ENCODE measurements around the gene LSMEM2. TPM values are rescaled to one million over a fixed set of nuclear protein-coding genes. Genes with fewer than 3 reads are reported as not detected.
A peak's percentile ranks its signal among the peaks of the same experiment; 100 is the strongest.

LSMEM2 gene
- total RNA-seq, 1 experiment from 2014 or later, result 0.57 TPM

DNA sequence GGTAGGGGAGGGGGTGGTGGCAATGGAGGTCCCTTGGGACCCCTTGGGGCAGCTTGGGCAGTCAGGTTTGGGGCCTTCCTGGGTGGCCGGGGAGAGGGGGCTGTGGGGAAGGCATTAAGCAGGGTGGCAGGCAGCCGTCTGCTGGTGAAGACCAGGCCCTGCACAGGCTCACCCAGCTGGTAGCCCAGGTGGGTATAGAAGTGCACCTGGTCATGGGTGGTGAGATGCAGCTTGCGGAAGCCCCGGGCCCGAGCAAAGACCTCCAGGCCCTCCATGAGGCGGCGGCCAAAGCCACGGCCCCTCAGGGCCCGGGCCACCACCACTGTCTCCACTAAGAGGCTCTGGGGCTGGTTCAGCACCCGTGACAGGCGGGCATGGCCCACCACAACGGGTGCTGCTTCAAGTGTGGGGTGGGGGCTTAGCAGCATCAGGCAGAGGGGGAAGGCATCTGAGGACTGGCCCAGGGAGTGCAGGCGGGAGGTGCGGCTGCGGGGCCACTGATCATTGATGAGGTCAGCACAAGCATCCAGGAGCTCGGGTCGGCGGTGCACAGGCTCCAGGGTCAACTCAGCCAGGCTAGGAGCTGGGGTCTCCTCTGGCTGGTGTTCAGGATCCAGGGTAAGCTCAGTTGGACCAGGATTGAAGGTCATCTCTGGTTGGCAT lies 18.0 kb downstream of the LSMEM2 start (continued):
- TF ChIP-seq NR3C1 (CRISPR knock-in tag; conservative IDR thresholded peaks at IDR 0.05; ENCODE audit: low read depth), result no peak
- TF ChIP-seq ERG (CRISPR knock-in tag; IDR thresholded peaks at IDR 0.05), result no peak

DNA sequence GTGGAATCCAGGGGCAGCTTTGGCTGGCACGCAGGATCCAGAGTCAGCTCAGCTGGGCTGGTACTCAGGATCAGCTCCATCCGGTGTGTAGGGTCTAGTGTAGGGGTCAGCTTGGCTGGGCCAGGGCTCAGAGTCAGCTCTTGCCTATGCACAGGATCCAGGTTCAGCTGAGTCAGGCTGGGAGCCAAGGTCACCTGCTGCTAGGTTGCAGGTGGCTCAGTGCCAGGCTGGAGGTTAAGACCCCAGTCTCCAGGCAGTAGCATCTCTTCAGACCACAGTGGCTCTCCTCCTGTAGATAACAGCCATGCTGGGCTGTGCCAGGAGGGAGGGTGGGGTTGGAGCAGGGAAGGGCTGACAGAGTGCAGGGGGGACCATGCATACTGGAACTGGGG lies 18.5 kb downstream of the LSMEM2 start:
- CTCF ChIA-PET, result interaction anchor here (0.7 to 1.3 kb wide), 2 partner anchors 37 to 51 kb away, joined by 3 to 5 read pairs; no protein-coding TSS in a partner anchor
- DNase-seq (ENCODE audit: low spot score), result no peak
- no peak for ATAC-seq
- Mint-ChIP-seq H3K9me3 (no peaks in the 10 kb centered on the region), H3K36me3 (no peaks in the 10 kb centered on the region), H3K27ac (no peak overlapping the region), H3K4me1 (peaks cover 18% of the 10 kb centered on the region), H3K27me3 (ENCODE audit: low read depth) (no peaks in the 10 kb centered on the region; the same call in 1 of the 2 replicates), H3K4me3 (no peak overlapping the region)
- POLR2A ChIA-PET, result no interaction called here
- TF ChIP-seq ZNF416 (CRISPR knock-in tag; IDR thresholded peaks at IDR 0.05), result no peak
- TF ChIP-seq EMX1 (CRISPR knock-in tag; IDR thresholded peaks at IDR 0.05), result no peak
- TF ChIP-seq RORB (CRISPR knock-in tag; IDR thresholded peaks at IDR 0.05), result no peak
- no peak for TF ChIP-seq TEAD4 (CRISPR knock-in tag; IDR thresholded peaks at IDR 0.05)
- no peak for TF ChIP-seq ZNF232 (CRISPR knock-in tag; IDR thresholded peaks at IDR 0.05)
- TF ChIP-seq ZNF138 (CRISPR knock-in tag; conservative IDR thresholded peaks at IDR 0.05), result no peak
- no peak for TF ChIP-seq NFE2L1 (CRISPR knock-in tag; IDR thresholded peaks at IDR 0.05)
- no peak for TF ChIP-seq PRRX2 (CRISPR knock-in tag; IDR thresholded peaks at IDR 0.05)
- TF ChIP-seq CDX4 (CRISPR knock-in tag; IDR thresholded peaks at IDR 0.05; ENCODE audit: borderline replicate concordance), result no peak
- TF ChIP-seq, protein P1, sequence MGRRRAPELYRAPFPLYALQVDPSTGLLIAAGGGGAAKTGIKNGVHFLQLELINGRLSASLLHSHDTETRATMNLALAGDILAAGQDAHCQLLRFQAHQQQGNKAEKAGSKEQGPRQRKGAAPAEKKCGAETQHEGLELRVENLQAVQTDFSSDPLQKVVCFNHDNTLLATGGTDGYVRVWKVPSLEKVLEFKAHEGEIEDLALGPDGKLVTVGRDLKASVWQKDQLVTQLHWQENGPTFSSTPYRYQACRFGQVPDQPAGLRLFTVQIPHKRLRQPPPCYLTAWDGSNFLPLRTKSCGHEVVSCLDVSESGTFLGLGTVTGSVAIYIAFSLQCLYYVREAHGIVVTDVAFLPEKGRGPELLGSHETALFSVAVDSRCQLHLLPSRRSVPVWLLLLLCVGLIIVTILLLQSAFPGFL (CRISPR knock-in tag; IDR thresholded peaks at IDR 0.05; ENCODE audit: borderline replicate concordance), result no peak

DNA sequence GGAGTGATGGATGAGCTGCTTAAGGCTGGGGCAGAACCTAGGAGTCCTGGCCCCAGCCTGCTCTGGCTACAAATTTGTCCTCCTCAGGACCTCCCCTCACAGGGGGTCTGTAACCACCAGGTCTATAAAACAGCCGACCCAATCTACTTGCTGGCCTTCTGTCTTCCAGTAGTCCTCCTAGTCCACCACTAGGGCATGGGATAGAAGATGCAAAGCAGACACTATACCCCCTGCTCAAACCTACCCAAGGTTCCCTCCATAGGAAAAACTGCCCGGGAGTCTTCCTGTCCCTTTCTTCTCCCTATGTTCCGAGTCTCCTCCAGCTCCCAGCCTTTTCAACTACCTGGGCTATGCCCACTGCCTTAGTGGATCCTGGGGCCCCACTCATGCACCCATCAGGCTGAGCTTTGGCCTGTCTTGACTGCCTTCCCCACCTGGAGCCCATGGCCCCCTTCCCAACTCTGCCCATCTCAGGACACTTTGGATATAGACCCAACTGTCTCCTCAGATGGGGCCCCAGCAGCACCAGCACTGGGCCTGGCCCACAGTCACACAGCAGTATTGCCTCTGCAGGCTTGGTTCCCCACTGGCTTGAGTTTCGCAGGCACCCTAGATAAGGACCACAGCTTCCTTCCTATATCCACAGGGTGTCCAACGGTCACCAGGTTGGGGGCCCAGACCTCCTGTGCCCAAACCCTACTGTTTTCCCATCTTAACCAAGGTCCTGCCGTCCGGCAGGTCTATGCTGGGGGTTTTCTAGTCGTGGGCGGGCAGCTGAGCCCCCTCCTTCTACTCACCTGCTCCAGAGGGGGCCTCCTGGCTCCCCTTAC lies 19.2 kb downstream of the LSMEM2 start:
- ATAC-seq, result no peak

More for the DNA sequence above, 19.2 kb downstream of the LSMEM2 start:
- Mint-ChIP-seq H3K4me3 (peak overlapping the region; percentile 97), H3K4me1 (peaks cover 19% of the 10 kb centered on the region), H3K36me3 (no peaks in the 10 kb centered on the region), H3K27ac (no peak overlapping the region), H3K27me3 (ENCODE audit: low read depth) (no peaks in the 10 kb centered on the region; the same call in 1 of the 2 replicates), H3K9me3 (no peaks in the 10 kb centered on the region)
- no peak for DNase-seq (ENCODE audit: low spot score)
- ChIA-PET CTCF (interaction anchor here (0.8 to 5.9 kb wide), 5 partner anchors 24 to 104 kb away, joined by 3 to 95 read pairs (median 7); partner anchors contain the start of gene HYAL2), POLR2A (interaction anchor here (0.6 kb wide), 1 partner anchor 264 kb away, joined by 3 read pairs; no protein-coding TSS in a partner anchor)
- no peak for TF ChIP-seq ZNF317 (CRISPR knock-in tag; IDR thresholded peaks at IDR 0.05; ENCODE audit: borderline replicate concordance, low read depth)
- TF ChIP-seq, protein P2, sequence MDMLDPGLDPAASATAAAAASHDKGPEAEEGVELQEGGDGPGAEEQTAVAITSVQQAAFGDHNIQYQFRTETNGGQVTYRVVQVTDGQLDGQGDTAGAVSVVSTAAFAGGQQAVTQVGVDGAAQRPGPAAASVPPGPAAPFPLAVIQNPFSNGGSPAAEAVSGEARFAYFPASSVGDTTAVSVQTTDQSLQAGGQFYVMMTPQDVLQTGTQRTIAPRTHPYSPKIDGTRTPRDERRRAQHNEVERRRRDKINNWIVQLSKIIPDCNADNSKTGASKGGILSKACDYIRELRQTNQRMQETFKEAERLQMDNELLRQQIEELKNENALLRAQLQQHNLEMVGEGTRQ (CRISPR knock-in tag; IDR thresholded peaks at IDR 0.05), result no peak
- no peak for TF ChIP-seq ZNF219 (CRISPR knock-in tag; IDR thresholded peaks at IDR 0.05; ENCODE audit: borderline replicate concordance)
- TF ChIP-seq USF1 (CRISPR knock-in tag; IDR thresholded peaks at IDR 0.05), result no peak
- no peak for TF ChIP-seq ELF4 (CRISPR knock-in tag; IDR thresholded peaks at IDR 0.05; ENCODE audit: low read depth)
- no peak for TF ChIP-seq JAZF1 (CRISPR knock-in tag; IDR thresholded peaks at IDR 0.05)
- no peak for TF ChIP-seq CREM (CRISPR knock-in tag; IDR thresholded peaks at IDR 0.05)
- no peak for TF ChIP-seq ATF2 (CRISPR knock-in tag; IDR thresholded peaks at IDR 0.05; ENCODE audit: borderline replicate concordance, low read depth)
- TF ChIP-seq, protein P3, sequence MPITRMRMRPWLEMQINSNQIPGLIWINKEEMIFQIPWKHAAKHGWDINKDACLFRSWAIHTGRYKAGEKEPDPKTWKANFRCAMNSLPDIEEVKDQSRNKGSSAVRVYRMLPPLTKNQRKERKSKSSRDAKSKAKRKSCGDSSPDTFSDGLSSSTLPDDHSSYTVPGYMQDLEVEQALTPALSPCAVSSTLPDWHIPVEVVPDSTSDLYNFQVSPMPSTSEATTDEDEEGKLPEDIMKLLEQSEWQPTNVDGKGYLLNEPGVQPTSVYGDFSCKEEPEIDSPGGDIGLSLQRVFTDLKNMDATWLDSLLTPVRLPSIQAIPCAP (CRISPR knock-in tag; IDR thresholded peaks at IDR 0.05), result no peak
- TF ChIP-seq, protein P4, sequence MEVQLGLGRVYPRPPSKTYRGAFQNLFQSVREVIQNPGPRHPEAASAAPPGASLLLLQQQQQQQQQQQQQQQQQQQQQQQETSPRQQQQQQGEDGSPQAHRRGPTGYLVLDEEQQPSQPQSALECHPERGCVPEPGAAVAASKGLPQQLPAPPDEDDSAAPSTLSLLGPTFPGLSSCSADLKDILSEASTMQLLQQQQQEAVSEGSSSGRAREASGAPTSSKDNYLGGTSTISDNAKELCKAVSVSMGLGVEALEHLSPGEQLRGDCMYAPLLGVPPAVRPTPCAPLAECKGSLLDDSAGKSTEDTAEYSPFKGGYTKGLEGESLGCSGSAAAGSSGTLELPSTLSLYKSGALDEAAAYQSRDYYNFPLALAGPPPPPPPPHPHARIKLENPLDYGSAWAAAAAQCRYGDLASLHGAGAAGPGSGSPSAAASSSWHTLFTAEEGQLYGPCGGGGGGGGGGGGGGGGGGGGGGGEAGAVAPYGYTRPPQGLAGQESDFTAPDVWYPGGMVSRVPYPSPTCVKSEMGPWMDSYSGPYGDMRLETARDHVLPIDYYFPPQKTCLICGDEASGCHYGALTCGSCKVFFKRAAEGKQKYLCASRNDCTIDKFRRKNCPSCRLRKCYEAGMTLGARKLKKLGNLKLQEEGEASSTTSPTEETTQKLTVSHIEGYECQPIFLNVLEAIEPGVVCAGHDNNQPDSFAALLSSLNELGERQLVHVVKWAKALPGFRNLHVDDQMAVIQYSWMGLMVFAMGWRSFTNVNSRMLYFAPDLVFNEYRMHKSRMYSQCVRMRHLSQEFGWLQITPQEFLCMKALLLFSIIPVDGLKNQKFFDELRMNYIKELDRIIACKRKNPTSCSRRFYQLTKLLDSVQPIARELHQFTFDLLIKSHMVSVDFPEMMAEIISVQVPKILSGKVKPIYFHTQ (CRISPR knock-in tag; IDR thresholded peaks at IDR 0.05), result no peak

Measured in WTC11 (cell line).